GM18507 (cell line): Measurements from ENCODE around the gene EWSR1.

Experiments used
- DNase-seq: peaks from one replicate; pipeline ENCODE4 v3.0.0; 2011; ENCODE audit warnings: low read depth; ENCODE audit not compliant: insufficient read length; ENCODE audit errors: extremely low spot score
- FAIRE-seq: peaks from 2 replicates; lab custom pipeline; 2011; peaks lifted over from hg19 to GRCh38; lab: Jason Lieb, UNC

The EWSR1 gene

GRCh38 chr22:29330753-29331152 is 62.7 kb downstream of the EWSR1 start:
- FAIRE-seq (no peak), DNase-seq (no peak)

- no peak for FAIRE-seq
Observed at GRCh38 chr22:29331213-29331612, 63.1 kb downstream of the EWSR1 start.

GRCh38 chr22:29331658-29332300 is 63.7 kb downstream of the EWSR1 start:
- no peak for DNase-seq
- no peak for FAIRE-seq

More at GRCh38 chr22:29331213-29331612, 63.1 kb downstream of the EWSR1 start:
- no peak for DNase-seq

GRCh38 chr22:29332886-29333496 is 64.9 kb downstream of the EWSR1 start:
- FAIRE-seq (no peak), DNase-seq (no peak)

- DNase-seq (no peak), FAIRE-seq (no peak)
Observed at GRCh38 chr22:29334148-29334547, 66.1 kb downstream of the EWSR1 start.

- DNase-seq (no peak), FAIRE-seq (no peak)
Observed at GRCh38 chr22:29334696-29335344, 66.8 kb downstream of the EWSR1 start.

GRCh38 chr22:29335656-29336055 is 67.6 kb downstream of the EWSR1 start:
- DNase-seq (no peak), FAIRE-seq (no peak)

- FAIRE-seq: no peak
Observed at GRCh38 chr22:29336751-29337490, 68.9 kb downstream of the EWSR1 start.

GRCh38 chr22:29337631-29338284 is 69.7 kb downstream of the EWSR1 start:
- FAIRE-seq (no peak), DNase-seq (no peak)

More at GRCh38 chr22:29336751-29337490, 68.9 kb downstream of the EWSR1 start:
- DNase-seq: no peak

GRCh38 chr22:29338398-29338797 is 70.3 kb downstream of the EWSR1 start:
- DNase-seq (no peak), FAIRE-seq (no peak)

- DNase-seq (no peak), FAIRE-seq (no peak)
Observed at GRCh38 chr22:29339381-29340235, 71.5 kb downstream of the EWSR1 start.

- DNase-seq (no peak), FAIRE-seq (no peak)
Observed at GRCh38 chr22:29340566-29340965, 72.5 kb downstream of the EWSR1 start.

- DNase-seq: no peak
- FAIRE-seq: no peak
Observed at GRCh38 chr22:29341056-29341848, 73.2 kb downstream of the EWSR1 start.

GRCh38 chr22:29341849-29342127 is 73.7 kb downstream of the EWSR1 start:
- no peak for FAIRE-seq
- DNase-seq: no peak

- no peak for FAIRE-seq
- DNase-seq: no peak
Observed at GRCh38 chr22:29342177-29342576, 74.1 kb downstream of the EWSR1 start.

- no peak for DNase-seq
- no peak for FAIRE-seq
Observed at GRCh38 chr22:29342577-29343312, 74.7 kb downstream of the EWSR1 start.

GRCh38 chr22:29343313-29343805 is 75.3 kb downstream of the EWSR1 start:
- no peak for DNase-seq
- no peak for FAIRE-seq

- no peak for FAIRE-seq
- DNase-seq: no peak
Observed at GRCh38 chr22:29344137-29344536, 76.1 kb downstream of the EWSR1 start.
